Renal pelvis (tissue), 12 donors: ENCODE measurements around the gene HSP90AB1. TPM values are rescaled to one million over a fixed set of nuclear protein-coding genes. Genes with fewer than 3 reads are reported as not detected.

Source experiments
- DNase-seq: peaks from one replicate; pipeline ENCODE4 v3.0.0-alpha.2; 2013
- long read RNA-seq, 16 experiments: transcript quantifications; one replicate each; lab custom pipeline, GENCODE V29; 2026
- polyA plus RNA-seq, 3 donors: library from polyadenylated mRNA; unstranded; fragments of 120-200 nt; gene quantifications; one replicate each; pipeline ENCODE4 v1.2.1, GENCODE V29; 2013; ENCODE audit not compliant: insufficient read length in 3 of 3

HSP90AB1 gene
- 1,000 to 10,000 TPM; 1,061 to 1,256 (median 1,145) TPM for polyA plus RNA-seq
- long read RNA-seq, donor 1, transcript HSP90AB1-203 (12 exons, 2,572 nt): major isoform, 211 of 722 reads
- long read RNA-seq, donor 1, partial matches to known transcripts: 498 of 722 reads
- long read RNA-seq, donor 1, other reads (novel, unspliced or antisense): 13 of 722 reads
- long read RNA-seq, donor 2, transcript HSP90AB1-203 (12 exons, 2,572 nt): major isoform, 302 of 798 reads
- long read RNA-seq, donor 2, partial matches to known transcripts: 484 of 798 reads
- long read RNA-seq, donor 2, other reads (novel, unspliced or antisense): 9 of 798 reads
- long read RNA-seq, donor 3, transcript HSP90AB1-203 (12 exons, 2,572 nt): major isoform, 175 of 745 reads
- long read RNA-seq, donor 3, partial matches to known transcripts: 562 of 745 reads
- long read RNA-seq, donor 3, other reads (novel, unspliced or antisense): 7 of 745 reads
- long read RNA-seq, donor 4, transcript HSP90AB1-203 (12 exons, 2,572 nt): major isoform, 249 of 614 reads
- long read RNA-seq, donor 4, partial matches to known transcripts: 365 of 614 reads
- long read RNA-seq, donor 4, other reads (novel, unspliced or antisense): 0 of 614 reads
- long read RNA-seq, donor 5, transcript HSP90AB1-203 (12 exons, 2,572 nt): major isoform, 52 of 526 reads
- long read RNA-seq, donor 5, partial matches to known transcripts: 469 of 526 reads
- long read RNA-seq, donor 5, other reads (novel, unspliced or antisense): 5 of 526 reads
- long read RNA-seq, donor 6, transcript HSP90AB1-203 (12 exons, 2,572 nt): major isoform, 184 of 588 reads
- long read RNA-seq, donor 6, partial matches to known transcripts: 402 of 588 reads
- long read RNA-seq, donor 6, other reads (novel, unspliced or antisense): 0 of 588 reads
- long read RNA-seq, donor 7, transcript HSP90AB1-203 (12 exons, 2,572 nt): major isoform, 180 of 1,214 reads
- long read RNA-seq, donor 7, partial matches to known transcripts: 996 of 1,214 reads
- long read RNA-seq, donor 7, other reads (novel, unspliced or antisense): 35 of 1,214 reads
- long read RNA-seq, donor 8, transcript HSP90AB1-203 (12 exons, 2,572 nt): major isoform, 114 of 429 reads
- long read RNA-seq, donor 8, partial matches to known transcripts: 314 of 429 reads
- long read RNA-seq, donor 8, other reads (novel, unspliced or antisense): 0 of 429 reads
- long read RNA-seq, donor 9, transcript HSP90AB1-203 (12 exons, 2,572 nt): major isoform, 246 of 878 reads
- long read RNA-seq, donor 9, partial matches to known transcripts: 617 of 878 reads
- long read RNA-seq, donor 9, other reads (novel, unspliced or antisense): 13 of 878 reads
- long read RNA-seq, donor 10, transcript HSP90AB1-203 (12 exons, 2,572 nt): major isoform, 156 of 794 reads
- long read RNA-seq, donor 10, partial matches to known transcripts: 636 of 794 reads
- long read RNA-seq, donor 10, other reads (novel, unspliced or antisense): 0 of 794 reads
- long read RNA-seq, donor 11, transcript HSP90AB1-203 (12 exons, 2,572 nt): major isoform, 84 of 736 reads
- long read RNA-seq, donor 11, partial matches to known transcripts: 645 of 736 reads
- long read RNA-seq, donor 11, other reads (novel, unspliced or antisense): 7 of 736 reads
- long read RNA-seq, donor 12, transcript HSP90AB1-203 (12 exons, 2,572 nt): major isoform, 350 of 1,121 reads
- long read RNA-seq, donor 12, partial matches to known transcripts: 755 of 1,121 reads
- long read RNA-seq, donor 12, other reads (novel, unspliced or antisense): 12 of 1,121 reads
- long read RNA-seq, donor 13, transcript HSP90AB1-203 (12 exons, 2,572 nt): major isoform, 59 of 647 reads
- long read RNA-seq, donor 13, partial matches to known transcripts: 588 of 647 reads
- long read RNA-seq, donor 13, other reads (novel, unspliced or antisense): 0 of 647 reads
- long read RNA-seq, donor 14, transcript HSP90AB1-203 (12 exons, 2,572 nt): major isoform, 96 of 1,931 reads
- long read RNA-seq, donor 14, partial matches to known transcripts: 1,811 of 1,931 reads
- long read RNA-seq, donor 14, other reads (novel, unspliced or antisense): 21 of 1,931 reads
- long read RNA-seq, donor 15, transcript HSP90AB1-203 (12 exons, 2,572 nt): major isoform, 320 of 850 reads
- long read RNA-seq, donor 15, partial matches to known transcripts: 456 of 850 reads
- long read RNA-seq, donor 15, other reads (novel, unspliced or antisense): 73 of 850 reads
- long read RNA-seq, donor 16, transcript HSP90AB1-203 (12 exons, 2,572 nt): major isoform, 202 of 956 reads
- long read RNA-seq, donor 16, partial matches to known transcripts: 748 of 956 reads
- long read RNA-seq, donor 16, other reads (novel, unspliced or antisense): 5 of 956 reads

GRCh38 chr6:44246663-44247337, at the start of gene HSP90AB1:
Gene HSP90AB1, plus strand, starts transcription at chr6:44247101. Its CDS starts 1,529 bp downstream, at chr6:44248630.
- DNase-seq: peak; percentile 97

GRCh38 chr6:44198684-44199083, 48.2 kb upstream of the HSP90AB1 start:
- no peak for DNase-seq

GRCh38 chr6:44199883-44200282, 47.0 kb upstream of the HSP90AB1 start:
- DNase-seq: no peak

- no peak for DNase-seq
Measured at GRCh38 chr6:44201200-44201599, 45.7 kb upstream of the HSP90AB1 start.

- DNase-seq: no peak
Measured at GRCh38 chr6:44201638-44202303, 45.1 kb upstream of the HSP90AB1 start.

- no peak for DNase-seq
Measured at GRCh38 chr6:44202332-44202971, 44.4 kb upstream of the HSP90AB1 start.

- no peak for DNase-seq
Measured at GRCh38 chr6:44202972-44203750, 43.7 kb upstream of the HSP90AB1 start.

GRCh38 chr6:44203955-44204354, 42.9 kb upstream of the HSP90AB1 start:
- DNase-seq: no peak

- no peak for DNase-seq
Measured at GRCh38 chr6:44207966-44208365, 38.9 kb upstream of the HSP90AB1 start.

GRCh38 chr6:44211284-44211683, 35.6 kb upstream of the HSP90AB1 start:
- DNase-seq: no peak

GRCh38 chr6:44214307-44214706, 32.6 kb upstream of the HSP90AB1 start:
- no peak for DNase-seq

GRCh38 chr6:44216677-44217331, 30.1 kb upstream of the HSP90AB1 start, which contains the start of gene MYMX:
Gene MYMX, plus strand, starts transcription at chr6:44216926. Its CDS starts 546 bp downstream, at chr6:44217472.
- DNase-seq: no peak

GRCh38 chr6:44217332-44218143, 29.4 kb upstream of the HSP90AB1 start:
- DNase-seq: no peak

- DNase-seq: peak; percentile 88
Measured at GRCh38 chr6:44219053-44219814, 27.7 kb upstream of the HSP90AB1 start.
